Measurements from ENCODE around the gene PHLPP1. TPM values are rescaled to one million over a fixed set of nuclear protein-coding genes. Genes with fewer than 3 reads are reported as not detected.
A peak's percentile ranks its signal among the peaks of the same experiment; 100 is the strongest.

PHLPP1 gene
- total RNA-seq, 1 experiment from 2014 or later, result 39.9 TPM

- no CpG with 5 or more reads among the region's 3 CpGs for WGBS (ENCODE audit: extremely low coverage, insufficient read length, low lambda C conversion rate)
Measured at GRCh38 chr18:62878305-62878704, 163.0 kb downstream of the PHLPP1 start.

More at GRCh38 chr18:62878305-62878704, 163.0 kb downstream of the PHLPP1 start:
- Histone ChIP-seq H3K56ac (ENCODE audit: insufficient read length, low read depth, low read length) (no peak overlapping the region), H3K4me2 (ENCODE audit: insufficient read depth, insufficient read length, low read length) (peak overlapping the region; percentile 11), H3K4ac (ENCODE audit: low read depth, low read length) (no peak overlapping the region; the same call in 1 of the 2 replicates), H3K27ac (ENCODE audit: insufficient read length, low read depth, low read length) (peak overlapping the region; percentile 94), H4K8ac (replicated peaks; ENCODE audit: insufficient read length, low read depth, low read length) (no peak overlapping the region), H2AFZ (ENCODE audit: low read length) (no peak overlapping the region), H2BK15ac (ENCODE audit: low read depth, low read length) (no peak overlapping the region), H3K23ac (ENCODE audit: insufficient read length, low read depth, low read length) (no peak overlapping the region), H3K79me2 (ENCODE audit: insufficient read depth, low read length) (peaks cover 10% of the 10 kb centered on the region; the same call in 1 of the 2 replicates), H3K23me2 (ENCODE audit: insufficient read length, low read depth, low read length, poor library complexity, severe bottlenecking) (no peaks in the 10 kb centered on the region), H3K27me3 (ENCODE audit: insufficient read depth, low read length) (no peaks in the 10 kb centered on the region), H4K5ac (ENCODE audit: insufficient read length, low read depth, low read length) (no peak overlapping the region), H2AK5ac (ENCODE audit: insufficient read length, low read length) (no peak overlapping the region), H4K91ac (ENCODE audit: insufficient read length, low read depth, low read length) (no peak overlapping the region), H2BK20ac (ENCODE audit: low read depth, low read length, poor library complexity, severe bottlenecking) (no peak overlapping the region), H3K9ac (ENCODE audit: extremely low read depth, insufficient read length, low read length) (no peak overlapping the region), H3T11ph (ENCODE audit: low read length) (no peak overlapping the region), H2BK120ac (ENCODE audit: low read depth, low read length, poor library complexity, severe bottlenecking) (no peak overlapping the region), H2BK5ac (ENCODE audit: insufficient read length, low read length) (no peak overlapping the region), H3K79me1 (ENCODE audit: insufficient read depth, low read depth, low read length, poor library complexity, severe bottlenecking) (peaks cover 6% of the 10 kb centered on the region), H3K4me1 (ENCODE audit: insufficient read depth, low read length) (peaks cover 22% of the 10 kb centered on the region; the same call in 1 of the 2 replicates), H4K20me1 (ENCODE audit: control insufficient read depth, insufficient read depth, insufficient read length) (no peaks in the 10 kb centered on the region), H3K18ac (ENCODE audit: insufficient read length, low read depth, low read length) (no peak overlapping the region), H3K14ac (ENCODE audit: insufficient read depth, low read length) (no peak overlapping the region), H2BK12ac (ENCODE audit: insufficient read length, low read depth, low read length) (no peak overlapping the region), H3K9me3 (ENCODE audit: control insufficient read depth, low read depth, low read length) (no peaks in the 10 kb centered on the region)
- H3K36me3 Mint-ChIP-seq (ENCODE audit: insufficient read depth in 1 of 3, low read depth in 3 of 3), result peaks cover 5 to 7% (median 6%) of the 10 kb centered on the region in 3 experiments; a peak in 6 of 7 replicates
- H3K4me1 Mint-ChIP-seq, result peaks cover 64 to 67% of the 10 kb centered on the region in 2 experiments
- H3K4me3 Mint-ChIP-seq, result no peak overlapping the region; a peak in 1 of 5 replicates
- peak overlapping the region in 2 of 3 experiments; percentile 68 to 97; a peak in 6 of 7 replicates for H3K27ac Mint-ChIP-seq
- no peak for TF ChIP-seq CTCF (conservative IDR thresholded peaks at IDR 0.05)
- no peak for DNase-seq
- H3K27me3 Mint-ChIP-seq (ENCODE audit: low read depth), result no peaks in the 10 kb centered on the region
- no peaks in the 10 kb centered on the region; a peak in 1 of 5 replicates for H3K9me3 Mint-ChIP-seq

Data from H9 (cell line).